Immature natural killer cell (primary cell): ENCODE data around the gene FAM222A. TPM values are rescaled to one million over a fixed set of nuclear protein-coding genes. Genes with fewer than 3 reads are reported as not detected.

Source experiments
- DNase-seq, 3 donors: peaks; one replicate each; pipeline ENCODE4 v3.0.0; 2022; ENCODE audit warnings: mixed read lengths in 1 of 3
- H3K27ac Mint-ChIP-seq, 6 donors: one replicate each; pipeline ENCODE4 v1.8.0; 2020; ENCODE audit warnings: mixed read lengths in 6 of 6, mild to moderate bottlenecking in 5 of 6, inconsistent platforms in 4 of 6, moderate library complexity in 3 of 6
- H3K27me3 Mint-ChIP-seq, 3 donors: one replicate each; pipeline ENCODE4 v1.8.0; 2020 to 2021; ENCODE audit warnings: low read depth in 3 of 3, mild to moderate bottlenecking in 3 of 3, mixed read lengths in 3 of 3, moderate library complexity in 3 of 3, inconsistent platforms in 1 of 3
- H3K36me3 Mint-ChIP-seq, 3 donors: one replicate each; pipeline ENCODE4 v1.8.0; 2020; ENCODE audit warnings: mixed read lengths in 3 of 3, inconsistent platforms in 2 of 3, mild to moderate bottlenecking in 2 of 3
- H3K4me1 Mint-ChIP-seq, 2 donors: one replicate each; pipeline ENCODE4 v1.8.0; 2020; ENCODE audit warnings: inconsistent platforms in 2 of 2, mild to moderate bottlenecking in 2 of 2, mixed read lengths in 2 of 2, moderate library complexity in 1 of 2
- H3K4me3 Mint-ChIP-seq, 5 donors: one replicate each; pipeline ENCODE4 v1.8.0; 2020; ENCODE audit warnings: mild to moderate bottlenecking in 5 of 5, mixed read lengths in 5 of 5, inconsistent platforms in 3 of 5, moderate library complexity in 3 of 5
- H3K9me3 Mint-ChIP-seq, 6 donors: one replicate each; pipeline ENCODE4 v1.8.0; 2020; ENCODE audit warnings: mild to moderate bottlenecking in 6 of 6, mixed read lengths in 6 of 6, inconsistent platforms in 4 of 6, moderate library complexity in 3 of 6
- polyA plus RNA-seq, 3 donors: library from polyadenylated mRNA; unstranded; fragments of 300-500 nt; fragmentation: Illumina TruSeq; gene quantifications; one replicate each; pipeline ENCODE4 v1.2.3, GENCODE V29; 2021

FAM222A gene
- polyA plus RNA-seq, 3 donors from 2014 or later: 0.20 to 0.49 TPM; not detected in 1

DNA sequence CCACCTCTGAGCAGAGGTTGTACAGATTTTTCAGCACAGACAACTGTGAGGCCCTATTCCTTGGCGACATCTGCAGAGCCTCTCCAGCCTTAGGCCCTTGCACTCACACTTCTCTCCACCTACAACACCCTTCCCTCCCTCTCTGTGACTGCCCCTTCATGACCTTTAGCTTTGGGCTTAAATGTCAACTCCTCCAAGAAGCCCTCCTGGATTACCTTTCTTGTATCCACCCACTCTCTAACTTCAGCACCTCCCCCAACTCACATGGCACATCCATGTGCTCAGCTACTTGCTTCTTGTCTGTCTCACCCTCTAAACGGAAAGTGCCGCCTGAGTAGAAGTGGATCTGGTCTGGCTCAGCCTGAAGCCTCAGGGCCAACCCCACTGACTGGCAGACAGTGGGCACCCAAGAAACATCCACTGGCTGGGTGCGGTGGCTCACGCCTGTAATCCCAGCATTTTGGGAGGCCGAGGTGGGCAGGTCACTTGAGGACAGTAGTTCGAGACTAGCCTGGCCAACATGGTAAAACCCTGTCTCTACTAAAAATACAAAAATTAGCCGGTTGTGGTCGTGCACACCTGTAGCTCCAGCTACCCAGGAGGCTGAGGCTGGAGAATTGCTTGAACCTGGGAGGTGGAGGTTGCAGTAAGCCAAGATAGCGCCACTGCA, 97.5 kb downstream of the FAM222A start:
- no peaks in the 10 kb centered on the region for H3K9me3 Mint-ChIP-seq
- H3K36me3 Mint-ChIP-seq: no peaks in the 10 kb centered on the region
- H3K4me1 Mint-ChIP-seq: no peaks in the 10 kb centered on the region
- H3K4me3 Mint-ChIP-seq: no peak overlapping the region
- H3K27me3 Mint-ChIP-seq: no peaks in the 10 kb centered on the region
- DNase-seq: no peak
- no peak overlapping the region for H3K27ac Mint-ChIP-seq

DNA sequence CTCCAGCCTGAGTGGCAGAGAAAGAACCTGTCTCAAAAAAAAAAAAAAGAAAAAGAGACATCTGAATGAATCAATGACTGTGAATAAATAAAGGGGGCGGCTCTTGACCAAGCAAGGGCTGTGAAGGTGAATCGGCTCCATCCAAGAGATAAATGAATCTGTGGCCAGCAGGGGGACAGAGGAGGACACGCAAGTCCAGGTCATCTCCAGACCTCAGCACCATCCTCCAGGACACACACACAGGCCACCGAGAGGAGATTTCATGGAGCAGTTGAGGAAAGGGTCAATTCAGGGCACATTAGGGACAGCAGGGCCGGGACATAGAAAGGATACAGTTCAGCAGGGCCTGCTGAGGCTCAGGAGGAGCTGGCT, 98.0 kb downstream of the FAM222A start:
- H3K4me1 Mint-ChIP-seq: no peaks in the 10 kb centered on the region
- DNase-seq: no peak
- H3K27me3 Mint-ChIP-seq: no peaks in the 10 kb centered on the region
- no peak overlapping the region for H3K4me3 Mint-ChIP-seq
- H3K9me3 Mint-ChIP-seq: no peaks in the 10 kb centered on the region
- H3K36me3 Mint-ChIP-seq: no peaks in the 10 kb centered on the region
- no peak overlapping the region for H3K27ac Mint-ChIP-seq

DNA sequence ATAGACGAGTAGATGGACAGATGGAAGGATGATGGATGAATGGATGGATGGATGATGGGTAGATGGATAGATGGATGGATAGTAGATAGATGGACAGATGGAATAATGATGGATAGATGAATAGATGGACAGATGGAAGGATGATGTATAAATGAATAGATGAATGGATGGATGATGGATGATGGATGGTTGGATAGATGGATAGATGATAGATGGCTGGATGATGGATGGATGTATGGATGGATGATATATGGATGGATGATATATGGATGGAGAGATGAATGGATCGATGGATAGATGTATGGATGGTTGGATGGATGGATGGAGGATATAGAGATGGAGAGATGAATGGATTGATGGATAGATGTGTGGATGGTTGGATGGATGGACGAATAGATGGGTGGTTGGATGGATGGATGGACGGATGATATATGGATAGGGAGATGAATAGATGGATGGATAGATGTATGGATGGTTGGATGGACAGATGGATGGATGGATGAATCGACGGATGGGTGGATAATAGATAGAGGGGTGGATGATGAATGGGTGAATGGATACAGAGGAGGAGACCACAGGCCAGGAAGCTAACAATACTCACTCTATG, 100.3 kb downstream of the FAM222A start:
- H3K9me3 Mint-ChIP-seq: no peaks in the 10 kb centered on the region
- no peaks in the 10 kb centered on the region for H3K36me3 Mint-ChIP-seq
- no peaks in the 10 kb centered on the region for H3K4me1 Mint-ChIP-seq
- no peaks in the 10 kb centered on the region for H3K27me3 Mint-ChIP-seq
- H3K4me3 Mint-ChIP-seq: no peak overlapping the region
- no peak for DNase-seq
- no peak overlapping the region for H3K27ac Mint-ChIP-seq

DNA sequence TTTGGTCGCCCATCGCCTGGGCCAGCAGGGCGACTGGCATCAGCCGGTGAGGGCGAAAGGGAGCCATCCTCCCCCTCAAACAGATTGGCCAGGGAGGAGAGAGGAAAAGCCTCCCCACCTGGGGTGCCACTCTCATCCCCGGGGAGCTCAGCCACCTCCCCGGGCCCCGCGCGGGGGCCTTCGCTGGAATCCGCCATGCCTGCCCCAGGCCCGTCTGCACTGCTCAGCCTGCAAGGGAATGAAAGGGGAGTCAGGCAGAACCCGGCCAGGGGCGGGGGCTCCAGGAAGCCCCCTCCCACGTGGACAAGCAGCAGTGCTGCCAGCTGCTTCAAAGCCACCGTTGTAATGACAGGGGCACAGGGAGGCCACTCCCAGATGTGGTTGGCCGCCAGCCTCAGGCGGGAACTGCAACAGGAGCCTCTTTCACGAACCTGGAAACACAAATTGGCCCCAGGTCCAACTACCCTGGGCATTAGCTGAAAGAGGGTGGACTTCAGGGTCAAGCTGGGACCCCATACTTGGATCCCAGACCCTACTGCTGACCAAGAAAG, 101.0 kb downstream of the FAM222A start:
- no peaks in the 10 kb centered on the region for H3K9me3 Mint-ChIP-seq
- H3K36me3 Mint-ChIP-seq: no peaks in the 10 kb centered on the region

DNA sequence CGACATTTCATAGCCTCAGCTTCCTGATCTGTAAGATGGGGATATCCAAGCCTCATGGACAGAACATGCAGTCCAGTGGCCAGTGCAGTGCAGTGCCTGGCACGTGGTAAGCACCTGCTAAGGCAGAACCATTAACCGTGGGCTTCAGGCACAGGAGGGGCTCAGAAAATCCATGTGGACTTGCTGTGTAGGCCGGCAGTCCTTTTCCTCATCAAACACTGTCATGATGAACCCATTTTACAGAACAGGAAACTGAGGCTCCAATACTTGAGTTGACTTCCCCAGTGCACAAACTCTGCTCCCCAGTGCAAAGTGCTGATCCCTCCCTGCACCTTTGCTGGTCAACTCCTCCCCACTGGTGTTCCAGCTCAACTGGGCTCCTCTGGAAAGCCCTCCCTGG, 101.6 kb downstream of the FAM222A start:
- no peaks in the 10 kb centered on the region for H3K4me1 Mint-ChIP-seq
- H3K9me3 Mint-ChIP-seq: no peaks in the 10 kb centered on the region
- H3K36me3 Mint-ChIP-seq: no peaks in the 10 kb centered on the region
- no peak overlapping the region for H3K4me3 Mint-ChIP-seq
- H3K27me3 Mint-ChIP-seq: peaks cover 0 to 8% (median 3%) of the 10 kb centered on the region in 3 donors
- no peak overlapping the region for H3K27ac Mint-ChIP-seq
- no peak for DNase-seq

More for the DNA sequence above, 101.0 kb downstream of the FAM222A start:
- Mint-ChIP-seq H3K4me3 (no peak overlapping the region), H3K4me1 (no peaks in the 10 kb centered on the region), H3K27ac (no peak overlapping the region), H3K27me3 (peaks cover 0 to 7% (median 0%) of the 10 kb centered on the region in 3 donors)
- DNase-seq: no peak

DNA sequence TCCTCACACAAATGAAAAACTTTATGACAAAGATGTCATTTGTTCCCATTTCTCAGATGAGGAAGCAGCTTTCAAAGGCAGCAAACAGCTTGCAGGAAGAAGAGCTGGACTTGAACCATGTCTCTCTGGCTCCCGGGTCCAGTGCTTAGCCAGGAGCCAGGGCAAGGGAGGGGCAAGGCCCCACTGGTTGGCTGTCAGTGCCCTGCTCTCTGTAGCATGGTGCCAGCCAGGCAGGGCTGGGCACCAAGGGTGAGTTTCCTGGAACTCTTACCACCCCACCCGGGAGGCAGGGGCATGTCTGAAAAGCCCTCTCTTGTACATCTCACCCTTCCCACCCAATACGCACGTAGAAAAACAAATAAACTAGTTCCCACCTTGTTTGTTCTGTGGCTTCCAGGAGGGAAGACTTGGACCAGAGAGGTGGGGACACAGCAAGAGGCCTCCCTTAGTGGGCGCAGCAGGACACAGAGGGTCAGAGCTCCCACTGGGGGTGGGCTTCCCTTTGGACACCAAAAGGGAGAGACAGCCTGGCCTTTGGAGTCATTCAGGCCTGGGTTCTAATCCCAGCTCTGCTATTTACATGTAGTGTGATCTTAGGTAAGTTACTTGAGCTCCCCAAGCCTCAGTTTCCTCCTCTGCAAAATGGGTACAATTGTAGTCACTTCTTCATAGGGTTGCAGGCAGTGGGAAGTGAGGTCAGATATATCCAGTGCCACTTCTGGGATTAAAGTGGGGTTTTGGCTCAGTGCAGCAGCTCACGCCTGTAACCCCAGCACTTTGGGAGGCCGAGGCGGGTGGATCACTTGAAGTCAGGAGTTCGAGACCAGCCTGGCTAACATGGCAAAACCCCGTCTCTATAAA, 102.4 kb downstream of the FAM222A start:
- Mint-ChIP-seq H3K27me3 (peaks cover 0 to 11% (median 3%) of the 10 kb centered on the region in 3 donors), H3K27ac (no peak overlapping the region), H3K4me1 (no peaks in the 10 kb centered on the region), H3K4me3 (no peak overlapping the region), H3K9me3 (no peaks in the 10 kb centered on the region), H3K36me3 (no peaks in the 10 kb centered on the region)
- DNase-seq: no peak

DNA sequence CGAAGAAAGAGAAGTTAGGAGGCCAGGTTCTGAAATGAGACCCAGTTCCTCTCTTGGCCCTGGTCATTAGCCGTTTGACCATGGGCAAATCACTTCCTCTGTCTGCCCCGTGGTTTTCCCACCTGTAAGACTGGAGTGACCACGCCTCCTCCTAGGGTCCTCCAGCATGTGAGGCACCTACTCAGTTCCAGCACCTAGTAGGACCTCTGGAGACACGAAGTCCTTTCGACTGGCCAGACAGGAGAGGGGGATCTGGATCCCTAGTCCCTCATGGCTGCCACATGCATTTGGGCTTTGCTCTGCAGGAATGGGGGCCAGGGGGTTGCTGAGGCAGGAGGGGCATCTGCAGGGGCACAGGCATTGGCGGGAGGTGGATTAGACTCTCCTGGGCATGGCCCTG, 103.2 kb downstream of the FAM222A start:
- DNase-seq: no peak
- Mint-ChIP-seq H3K9me3 (no peaks in the 10 kb centered on the region), H3K36me3 (no peaks in the 10 kb centered on the region), H3K4me1 (no peaks in the 10 kb centered on the region), H3K27me3 (peaks cover 0 to 14% (median 6%) of the 10 kb centered on the region in 3 donors), H3K4me3 (no peak overlapping the region), H3K27ac (no peak overlapping the region)

DNA sequence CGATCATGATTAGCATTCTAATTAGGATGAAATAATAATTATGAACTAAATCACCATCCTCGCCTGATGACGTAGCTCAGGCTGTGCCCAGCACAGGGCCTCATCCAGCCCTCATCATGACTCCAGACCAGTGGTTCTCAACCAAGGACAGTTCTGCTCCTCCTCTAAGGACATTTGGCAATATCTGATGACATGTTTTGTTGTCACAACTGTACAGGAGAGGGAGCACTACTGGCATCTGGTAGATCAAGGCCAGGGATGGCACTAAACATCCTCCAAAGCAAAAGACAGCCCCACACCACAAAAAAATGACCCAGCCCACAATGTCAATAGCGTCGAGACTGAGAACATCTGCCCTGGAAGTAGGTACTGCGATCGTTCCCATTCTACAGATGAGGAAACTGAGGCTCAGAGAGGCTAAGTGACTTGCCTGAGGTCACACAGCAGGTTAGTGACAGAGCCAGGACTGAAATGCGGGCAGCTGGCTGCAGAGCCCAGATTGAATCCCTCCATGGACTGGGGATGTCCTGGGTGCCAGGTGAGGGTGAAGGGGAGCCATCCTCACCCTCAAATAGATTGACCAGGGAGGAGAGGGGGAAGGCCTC, 104.1 kb downstream of the FAM222A start:
- Mint-ChIP-seq H3K4me3 (no peak overlapping the region), H3K27ac (no peak overlapping the region), H3K27me3 (peaks cover 0 to 14% (median 6%) of the 10 kb centered on the region in 3 donors), H3K4me1 (no peaks in the 10 kb centered on the region), H3K9me3 (no peaks in the 10 kb centered on the region), H3K36me3 (no peaks in the 10 kb centered on the region)
- DNase-seq: no peak

DNA sequence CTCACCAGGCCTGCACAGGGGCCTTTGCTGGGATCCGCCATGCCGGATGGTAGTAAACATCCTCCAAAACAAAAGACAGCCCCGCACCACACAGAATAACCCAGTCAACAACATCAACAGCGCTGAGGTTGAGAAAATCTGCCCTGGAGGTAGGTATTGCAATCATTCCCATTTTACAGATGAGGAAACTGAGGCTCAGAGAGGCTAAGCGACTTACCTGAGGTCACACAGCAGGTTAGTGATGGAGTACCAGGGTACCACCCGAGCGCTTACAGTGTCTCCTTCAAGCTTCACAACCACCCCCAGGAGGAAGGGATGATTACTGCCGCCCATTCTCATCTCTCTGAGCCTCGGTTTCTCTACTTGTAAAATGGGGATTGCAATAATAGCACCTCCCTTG, 104.6 kb downstream of the FAM222A start:
- Mint-ChIP-seq H3K9me3 (no peaks in the 10 kb centered on the region), H3K4me1 (no peaks in the 10 kb centered on the region), H3K27me3 (peaks cover 0 to 14% (median 6%) of the 10 kb centered on the region in 3 donors), H3K4me3 (no peak overlapping the region), H3K27ac (no peak overlapping the region), H3K36me3 (no peaks in the 10 kb centered on the region)
- DNase-seq: no peak

DNA sequence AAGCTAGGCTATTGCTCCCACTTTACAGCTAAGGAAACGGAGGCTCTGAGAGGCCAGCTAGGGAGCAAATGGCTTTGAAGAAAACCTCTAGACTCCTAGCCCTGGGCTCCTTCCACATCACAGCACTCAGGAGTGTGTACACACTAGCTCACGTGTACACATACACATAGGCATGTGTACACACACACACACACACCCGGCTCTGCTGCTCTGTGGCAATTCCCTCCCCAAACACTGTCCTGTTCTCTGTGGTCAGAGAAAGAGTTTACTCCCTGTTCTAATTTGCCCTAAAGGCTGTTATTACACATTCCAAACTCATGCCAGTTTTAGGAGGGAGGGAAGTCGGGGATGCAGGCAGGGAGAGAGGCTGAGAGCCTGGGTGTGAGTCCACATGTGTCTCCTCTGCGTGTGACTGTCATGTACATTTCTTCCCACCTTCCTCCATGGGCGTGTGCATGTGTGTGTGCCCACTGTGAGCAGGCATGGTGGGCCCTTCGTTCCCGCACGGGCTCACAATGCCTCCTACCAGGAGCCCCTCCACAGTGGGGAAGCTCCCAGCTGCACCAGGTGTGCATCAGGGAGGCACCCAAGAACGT, 105.4 kb downstream of the FAM222A start:
- Mint-ChIP-seq H3K9me3 (no peaks in the 10 kb centered on the region), H3K4me3 (no peak overlapping the region), H3K27ac (no peak overlapping the region), H3K36me3 (no peaks in the 10 kb centered on the region), H3K4me1 (no peaks in the 10 kb centered on the region), H3K27me3 (peaks cover 0 to 14% (median 6%) of the 10 kb centered on the region in 3 donors)
- no peak for DNase-seq

Other genes starting within 250 kb of the FAM222A start
- gene KCTD10, start 236.5 kb upstream of the FAM222A start, polyA plus RNA-seq: 100 to 1,000 TPM in 2 of 3 donors, 10 to 100 TPM in 1; 59.7 to 204 (median 127) TPM
- 10 to 100 TPM; 25.3 to 41.2 (median 34.2) TPM for gene UBE3B, start 236.2 kb upstream of the FAM222A start, polyA plus RNA-seq
- gene MMAB, start 140.3 kb upstream of the FAM222A start, polyA plus RNA-seq: 10 to 100 TPM; 25.6 to 61.6 (median 59.0) TPM
- gene MVK, start 140.0 kb upstream of the FAM222A start, polyA plus RNA-seq: 1 to 10 TPM; 3.4 to 4.9 (median 4.2) TPM
- not detected for gene TRPV4, start 119.6 kb downstream of the FAM222A start, polyA plus RNA-seq
- gene GLTP, start 166.7 kb downstream of the FAM222A start, polyA plus RNA-seq: 10 to 100 TPM; 64.8 to 95.1 (median 71.9) TPM
- gene TCHP, start 186.4 kb downstream of the FAM222A start, polyA plus RNA-seq: 10 to 100 TPM in 1 of 3 donors, 1 to 10 TPM in 2; 2.9 to 22.8 (median 9.1) TPM